Mucosa of gallbladder (tissue), 1 donor: Measurements from ENCODE around the gene EML1. TPM values are rescaled to one million over a fixed set of nuclear protein-coding genes. Genes with fewer than 3 reads are reported as not detected.
A peak's percentile ranks its signal among the peaks of the same experiment; 100 is the strongest.
"Not testable (repeated sequence)": the region's sequence is repeated elsewhere in the genome, so short reads cannot be mapped to it uniquely, and the experiment has no call there.

Source experiments
- DNase-seq: peaks from one replicate; pipeline ENCODE4 v3.0.0-alpha.2; 2020; ENCODE audit warnings: low spot score
- total RNA-seq: library from RNA; stranded (reverse); gene quantifications from one replicate; pipeline ENCODE4 v1.2.1, GENCODE V29; 2021
- donor health status: DM: no; HTN: no; CAD: no.

EML1 gene
- total RNA-seq, 1 donor from 2014 or later = 49.9 TPM

- no peak for DNase-seq
Measured at GRCh38 chr14:99937475-99938244, 144.4 kb downstream of the EML1 start.

GRCh38 chr14:99938376-99938775, 145.2 kb downstream of the EML1 start:
- no peak for DNase-seq

GRCh38 chr14:99938896-99939295, 145.7 kb downstream of the EML1 start:
- DNase-seq = no peak

DNA sequence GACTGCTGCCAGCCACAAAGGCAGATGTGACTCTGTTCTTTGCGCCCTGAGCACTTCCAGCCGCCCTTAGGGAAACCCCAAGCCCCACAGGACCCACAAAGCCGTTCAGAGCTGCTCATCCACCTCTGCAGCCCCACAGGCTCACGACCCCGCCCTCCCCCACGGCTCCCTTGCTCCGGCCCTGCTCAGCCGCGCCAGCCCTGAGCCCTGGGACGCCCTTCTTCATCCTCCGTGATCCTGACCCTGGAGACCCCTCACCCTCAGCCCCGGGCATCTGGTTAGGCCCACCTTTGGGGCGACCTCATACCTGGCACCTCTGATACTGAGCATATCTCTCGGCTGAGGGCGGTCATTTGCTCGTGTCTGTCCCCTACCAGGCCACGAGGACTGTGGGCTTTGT, 146.2 kb downstream of the EML1 start:
- DNase-seq = no peak

DNA sequence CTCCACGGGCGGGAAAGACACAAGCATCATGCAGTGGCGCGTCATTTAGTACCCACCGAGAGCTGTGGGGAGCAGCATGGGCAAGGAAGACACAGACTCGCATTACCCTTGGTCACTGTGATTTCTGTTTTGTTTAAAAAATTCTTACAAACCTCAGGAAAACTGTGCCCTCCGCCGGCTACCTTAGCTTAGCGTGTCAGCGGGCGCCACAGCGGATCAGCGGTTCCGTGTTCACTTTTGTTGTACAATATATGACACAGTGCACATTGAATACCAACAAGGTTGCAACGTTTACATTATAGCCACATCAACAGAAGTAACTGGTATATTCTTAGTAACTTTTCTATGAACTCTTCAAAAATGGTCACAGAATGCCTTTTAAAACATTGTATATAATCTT, 146.9 kb downstream of the EML1 start:
- DNase-seq = no peak

GRCh38 chr14:99941211-99941610, 148.0 kb downstream of the EML1 start:
- DNase-seq = no peak

DNA sequence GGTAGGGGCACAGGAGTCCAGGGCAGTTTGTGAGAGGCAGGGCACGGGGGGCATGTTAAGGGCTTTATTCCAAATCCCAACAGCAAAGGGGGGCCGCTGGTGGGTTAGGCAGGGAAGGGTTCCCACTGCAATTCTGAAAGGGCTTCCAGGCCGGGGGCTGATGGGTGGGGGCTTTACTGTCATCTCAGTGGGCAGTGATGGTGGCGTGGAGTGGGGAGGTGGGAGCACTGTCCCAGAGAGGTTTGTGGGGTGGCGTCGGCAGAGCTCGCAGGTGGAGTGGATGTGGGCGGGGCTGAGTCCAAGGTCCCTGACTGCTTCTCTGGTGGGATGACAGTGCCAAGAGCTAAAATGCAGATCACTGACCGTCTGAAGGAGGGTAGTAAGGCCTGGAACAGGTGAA, 150.4 kb downstream of the EML1 start:
- DNase-seq = no peak

DNA sequence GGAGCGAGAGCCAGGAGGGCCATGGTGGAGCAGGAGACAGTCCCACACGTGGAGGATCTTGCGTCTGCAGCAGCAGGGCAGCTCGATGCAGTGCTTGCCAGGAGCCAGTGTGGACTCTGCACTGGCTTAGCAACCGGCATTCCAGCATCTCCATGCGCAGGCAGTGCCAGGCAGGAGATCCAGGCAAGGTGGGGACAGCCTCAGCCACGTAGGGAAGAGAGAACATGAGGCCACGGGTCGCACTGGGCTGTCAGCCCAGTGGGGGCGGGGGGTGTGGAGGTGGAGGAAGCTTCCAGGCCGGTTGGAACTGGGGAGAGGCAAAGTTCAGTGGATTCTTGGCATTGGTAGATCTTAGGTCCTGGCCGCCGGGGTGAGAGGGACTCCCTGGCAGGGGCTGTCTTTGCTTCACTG, 151.0 kb downstream of the EML1 start:
- DNase-seq = peak; percentile 90

DNA sequence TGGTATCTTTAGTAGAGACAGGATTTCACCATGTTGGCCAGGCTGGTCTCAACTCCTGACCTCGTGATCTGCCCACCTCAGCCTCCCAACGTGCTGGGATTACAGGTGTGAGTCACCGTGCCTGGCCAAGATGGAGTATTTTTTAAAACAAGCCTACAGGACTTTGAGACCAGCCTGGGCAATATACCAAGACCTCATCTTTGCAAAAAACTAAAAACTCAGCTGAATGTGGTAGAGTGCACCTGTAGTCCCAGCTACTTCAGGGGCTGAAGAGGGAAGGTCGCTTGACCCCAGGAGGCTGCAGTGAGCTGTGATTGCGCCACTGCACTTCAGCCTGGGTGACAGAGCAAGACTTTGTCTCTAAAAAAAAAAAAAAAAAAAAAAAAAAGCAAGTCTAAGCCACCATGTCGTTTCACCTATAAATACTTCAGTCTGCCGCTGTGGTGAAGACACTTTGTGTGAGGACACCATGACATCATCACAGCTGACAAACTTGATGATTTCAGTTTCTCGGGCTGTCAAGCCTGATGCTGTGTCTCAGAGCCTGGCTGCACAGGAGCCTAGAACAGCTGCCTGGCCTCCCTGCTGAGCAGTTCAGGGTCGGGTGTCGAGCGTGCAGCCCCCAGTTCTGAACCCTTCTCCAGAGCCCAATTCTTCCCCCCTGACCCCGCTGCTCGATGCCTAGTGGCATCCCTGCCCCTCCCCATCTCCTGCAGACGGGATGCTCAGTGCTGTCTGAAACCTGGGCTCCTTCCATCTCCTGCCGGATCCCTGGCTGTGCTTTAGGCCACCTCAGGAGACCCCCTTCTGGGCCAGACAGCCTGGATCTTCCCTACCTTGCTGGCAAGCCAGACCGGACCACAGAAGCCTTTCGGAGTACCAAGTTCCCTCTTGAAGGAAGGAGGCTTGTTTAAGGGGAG, 152.8 kb downstream of the EML1 start:
- no peak for DNase-seq

- DNase-seq = no peak
Measured at GRCh38 chr14:99946652-99947489, 153.7 kb downstream of the EML1 start.

- DNase-seq = no peak
Measured at GRCh38 chr14:99947695-99948094, 154.5 kb downstream of the EML1 start.

DNA sequence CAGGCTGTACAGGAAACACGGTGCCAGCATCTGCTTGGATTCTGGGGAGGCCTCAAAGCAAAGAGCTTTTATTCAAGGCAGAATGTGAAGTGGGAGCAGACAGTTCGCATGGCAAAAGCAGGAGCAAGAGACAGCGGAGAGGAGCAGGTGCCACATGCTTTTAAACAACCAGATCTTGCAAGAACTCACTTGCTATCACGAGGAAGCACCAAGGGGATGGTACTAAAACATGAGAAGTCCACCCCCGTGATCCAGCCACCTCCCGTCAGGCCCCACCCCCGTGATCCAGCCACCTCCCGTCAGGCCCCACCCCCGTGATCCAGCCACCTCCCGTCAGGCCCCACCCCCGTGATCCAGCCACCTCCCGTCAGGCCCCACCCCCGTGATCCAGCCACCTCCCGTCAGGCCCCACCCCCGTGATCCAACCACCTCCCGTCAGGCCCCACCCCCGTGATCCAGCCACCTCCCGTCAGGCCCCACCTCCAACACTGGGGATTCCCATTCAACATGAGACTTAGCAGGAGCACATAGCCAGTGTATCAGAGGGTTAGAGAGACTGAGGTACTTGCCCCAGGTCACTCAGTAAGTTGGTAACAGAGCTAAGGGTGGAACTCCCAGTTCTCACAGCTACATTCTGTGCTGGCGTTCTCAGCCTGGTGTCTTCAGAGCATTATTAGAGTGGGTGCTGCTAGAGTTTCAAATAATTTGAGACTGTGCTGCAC, 156.0 kb downstream of the EML1 start:
- DNase-seq = not testable (repeated sequence)

DNA sequence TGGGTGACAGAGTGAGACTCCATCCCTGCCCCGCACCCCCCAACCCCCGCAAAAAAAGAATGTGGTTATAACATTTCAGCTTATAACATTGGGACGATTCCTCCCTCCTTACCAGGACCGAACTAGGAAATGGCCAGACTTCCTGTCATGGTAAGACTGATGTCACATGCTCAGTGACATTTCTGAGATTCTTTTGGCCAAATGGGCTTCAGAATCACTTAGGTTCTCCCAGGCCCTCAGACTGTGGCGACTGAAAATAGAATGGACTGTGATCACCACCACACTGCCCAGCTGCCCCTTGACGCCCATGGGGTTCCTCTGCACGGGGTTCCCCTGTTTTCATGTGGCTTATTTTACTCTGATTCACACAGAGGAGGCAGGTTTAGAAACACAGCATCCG, 157.0 kb downstream of the EML1 start:
- DNase-seq = no peak

DNA sequence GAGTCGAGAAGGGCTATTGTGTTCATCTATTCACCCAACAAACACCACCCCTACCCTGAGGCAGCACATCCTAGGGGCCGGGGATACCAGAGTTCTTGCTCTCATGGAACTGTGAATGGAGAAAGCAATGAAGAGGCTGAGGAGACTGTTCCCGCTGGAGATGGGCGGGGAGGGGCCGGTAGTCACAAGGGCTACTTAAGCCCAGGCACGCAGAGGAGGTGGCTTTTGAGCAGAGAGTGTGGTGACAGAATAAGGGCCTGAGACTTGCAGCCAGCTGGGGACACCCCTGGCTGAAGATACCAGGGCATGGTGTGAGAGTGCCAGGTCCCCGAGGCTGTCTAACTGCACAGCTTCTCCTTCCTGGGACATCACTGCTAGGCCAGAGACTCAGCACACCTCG, 157.9 kb downstream of the EML1 start:
- no peak for DNase-seq

- DNase-seq = no peak
Measured at GRCh38 chr14:99952039-99952438, 158.8 kb downstream of the EML1 start.

DNA sequence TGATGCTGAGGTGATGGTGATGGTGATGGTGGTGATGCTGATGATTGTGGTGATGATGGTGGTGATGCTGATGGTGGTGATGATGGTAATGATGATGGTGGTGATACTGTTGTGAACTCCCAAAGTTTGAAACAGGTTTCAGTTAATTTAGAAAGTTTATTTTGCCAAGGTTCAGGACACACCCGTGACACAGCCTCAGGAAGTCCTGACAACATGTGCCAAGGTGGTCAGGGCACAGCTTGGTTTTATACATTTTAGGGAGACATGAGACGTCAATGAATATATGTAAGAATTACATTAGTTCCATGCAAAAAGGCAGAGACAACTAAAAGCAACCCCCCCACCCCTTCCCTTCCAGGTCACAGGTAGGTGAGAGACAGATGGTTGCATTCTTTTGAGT, 159.2 kb downstream of the EML1 start:
- DNase-seq = no peak

DNA sequence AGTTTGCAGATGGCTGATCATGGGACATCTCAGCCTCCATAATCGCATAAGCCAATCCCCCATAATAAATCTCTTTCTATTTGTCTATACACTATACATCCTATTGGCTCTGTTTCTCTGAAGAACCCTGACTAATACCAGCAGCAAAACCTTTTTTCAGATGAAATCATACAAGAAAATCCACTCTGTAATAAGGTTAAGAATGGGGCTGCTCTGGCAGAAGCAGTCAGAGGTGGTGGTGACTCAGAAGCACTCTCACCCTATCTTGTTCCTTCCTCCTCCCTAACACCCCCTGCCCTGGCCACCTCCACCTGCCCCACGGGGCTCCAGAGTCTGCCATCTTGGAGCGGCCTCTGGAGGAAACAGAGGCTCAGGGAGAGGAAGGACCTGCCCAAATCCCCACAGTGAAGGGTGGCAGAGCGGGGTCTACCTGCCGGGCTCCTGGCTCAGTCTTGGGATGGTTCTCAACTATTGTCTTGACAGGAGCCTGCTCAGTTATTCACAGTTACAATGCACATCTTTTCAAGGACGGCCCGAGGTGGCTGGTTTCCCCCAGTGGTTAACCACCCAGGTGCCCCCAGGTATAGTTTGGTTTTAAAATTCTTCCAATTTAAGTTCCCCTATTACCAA, 162.7 kb downstream of the EML1 start:
- no peak for DNase-seq

GRCh38 chr14:99958380-99958779, 165.2 kb downstream of the EML1 start:
- no peak for DNase-seq

GRCh38 chr14:99961826-99962518, 168.8 kb downstream of the EML1 start:
- no peak for DNase-seq

GRCh38 chr14:99964979-99965378, 171.8 kb downstream of the EML1 start:
- DNase-seq = no peak
